RCC 7860 (cell line): ENCODE measurements around the gene GNB1L.

ENCODE experiments used
- DNase-seq: peaks from one replicate; pipeline ENCODE4 v3.0.0-alpha.2; 2015; ENCODE audit warnings: low spot score
- FAIRE-seq: peaks from 2 replicates; lab custom pipeline; 2012; peaks lifted over from hg19 to GRCh38; lab: Jason Lieb, UNC

The GNB1L gene

GRCh38 chr22:19812910-19813309 is 41.8 kb downstream of the GNB1L start:
- no peak for DNase-seq
- FAIRE-seq: no peak

GRCh38 chr22:19811811-19812771 is 42.6 kb downstream of the GNB1L start:
- no peak for FAIRE-seq
- DNase-seq: no peak

GRCh38 chr22:19811211-19811621 is 43.5 kb downstream of the GNB1L start:
- no peak for DNase-seq
- no peak for FAIRE-seq

GRCh38 chr22:19810381-19811201 is 44.1 kb downstream of the GNB1L start:
- DNase-seq: no peak
- FAIRE-seq: no peak

GRCh38 chr22:19809741-19810140 is 44.9 kb downstream of the GNB1L start:
- no peak for FAIRE-seq
- DNase-seq: no peak

GRCh38 chr22:19808873-19809478 is 45.7 kb downstream of the GNB1L start:
- no peak for FAIRE-seq
- DNase-seq: no peak

- DNase-seq (no peak), FAIRE-seq (no peak)
Measured at GRCh38 chr22:19807914-19808872, 46.5 kb downstream of the GNB1L start.

GRCh38 chr22:19807161-19807913 is 47.3 kb downstream of the GNB1L start:
- no peak for DNase-seq
- FAIRE-seq: no peak

- no peak for DNase-seq
- FAIRE-seq: no peak
Measured at GRCh38 chr22:19806213-19807160, 48.2 kb downstream of the GNB1L start.

- DNase-seq (no peak), FAIRE-seq (no peak)
Measured at GRCh38 chr22:19805821-19806212, 48.9 kb downstream of the GNB1L start.

GRCh38 chr22:19803736-19804267 is 50.9 kb downstream of the GNB1L start:
- FAIRE-seq: no peak

GRCh38 chr22:19802894-19803735 is 51.6 kb downstream of the GNB1L start:
- DNase-seq: no peak
- FAIRE-seq: no peak

More at GRCh38 chr22:19803736-19804267, 50.9 kb downstream of the GNB1L start:
- DNase-seq: no peak

GRCh38 chr22:19802001-19802893 is 52.4 kb downstream of the GNB1L start:
- no peak for DNase-seq
- no peak for FAIRE-seq

- no peak for FAIRE-seq
- no peak for DNase-seq
Measured at GRCh38 chr22:19801340-19802000, 53.2 kb downstream of the GNB1L start.

- DNase-seq: no peak
Measured at GRCh38 chr22:19800761-19801244, 53.9 kb downstream of the GNB1L start.

More at GRCh38 chr22:19800761-19801244, 53.9 kb downstream of the GNB1L start:
- no peak for FAIRE-seq
